ENCODE data around the gene VRK1. TPM values are rescaled to one million over a fixed set of nuclear protein-coding genes. Genes with fewer than 3 reads are reported as not detected.

The VRK1 gene
- polyA plus RNA-seq, 1 of the 3 experiments (the other 2 are of a cell fraction) = 9.1 TPM

- no peak for TF ChIP-seq YY1 (IDR thresholded peaks at IDR 0.05; ENCODE audit: low read depth)
Measured at GRCh38 chr14:96928779-96929380, 131.7 kb downstream of the VRK1 start (continued).

GRCh38 chr14:96929950-96930349 lies 132.8 kb downstream of the VRK1 start:
- ChIA-PET POLR2A (no interaction called here), CTCF (no interaction called here)
- no peak for TF ChIP-seq TEAD4 (IDR thresholded peaks at IDR 0.05; ENCODE audit: borderline replicate concordance, insufficient read depth)
- no peak for TF ChIP-seq SIN3A (IDR thresholded peaks at IDR 0.05; ENCODE audit: borderline replicate concordance, low read depth, low read length)
- no peak for TF ChIP-seq MAX (IDR thresholded peaks at IDR 0.05; ENCODE audit: low read depth)
- no peak for TF ChIP-seq MXI1 (IDR thresholded peaks at IDR 0.05; ENCODE audit: low read depth, low read length)
- TF ChIP-seq EP300 (IDR thresholded peaks at IDR 0.05; ENCODE audit: borderline replicate concordance in 1 of 2, low read depth in 1 of 2, low read length in 1 of 2) = no peak
- no peak for TF ChIP-seq POLR2AphosphoS5 (IDR thresholded peaks at IDR 0.05; ENCODE audit: low read depth, low read length)
- TF ChIP-seq, protein P1, sequence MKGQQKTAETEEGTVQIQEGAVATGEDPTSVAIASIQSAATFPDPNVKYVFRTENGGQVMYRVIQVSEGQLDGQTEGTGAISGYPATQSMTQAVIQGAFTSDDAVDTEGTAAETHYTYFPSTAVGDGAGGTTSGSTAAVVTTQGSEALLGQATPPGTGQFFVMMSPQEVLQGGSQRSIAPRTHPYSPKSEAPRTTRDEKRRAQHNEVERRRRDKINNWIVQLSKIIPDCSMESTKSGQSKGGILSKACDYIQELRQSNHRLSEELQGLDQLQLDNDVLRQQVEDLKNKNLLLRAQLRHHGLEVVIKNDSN (IDR thresholded peaks at IDR 0.05; ENCODE audit: borderline replicate concordance, low read depth) = no peak
- TF ChIP-seq RFX5 (IDR thresholded peaks at IDR 0.05; ENCODE audit: low read length) = no peak
- no peak for TF ChIP-seq CHD2 (IDR thresholded peaks at IDR 0.05; ENCODE audit: low read length, partially characterized antibody)
- TF ChIP-seq FOXJ3 (CRISPR knock-in tag; IDR thresholded peaks at IDR 0.05) = no peak
- TF ChIP-seq YY1 (IDR thresholded peaks at IDR 0.05; ENCODE audit: low read depth) = no peak
- no peak for TF ChIP-seq RXRA (IDR thresholded peaks at IDR 0.05; ENCODE audit: borderline replicate concordance, low read depth)
- TF ChIP-seq, protein P2, sequence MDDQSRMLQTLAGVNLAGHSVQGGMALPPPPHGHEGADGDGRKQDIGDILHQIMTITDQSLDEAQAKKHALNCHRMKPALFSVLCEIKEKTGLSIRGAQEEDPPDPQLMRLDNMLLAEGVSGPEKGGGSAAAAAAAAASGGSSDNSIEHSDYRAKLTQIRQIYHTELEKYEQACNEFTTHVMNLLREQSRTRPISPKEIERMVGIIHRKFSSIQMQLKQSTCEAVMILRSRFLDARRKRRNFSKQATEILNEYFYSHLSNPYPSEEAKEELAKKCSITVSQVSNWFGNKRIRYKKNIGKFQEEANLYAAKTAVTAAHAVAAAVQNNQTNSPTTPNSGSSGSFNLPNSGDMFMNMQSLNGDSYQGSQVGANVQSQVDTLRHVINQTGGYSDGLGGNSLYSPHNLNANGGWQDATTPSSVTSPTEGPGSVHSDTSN (IDR thresholded peaks at IDR 0.05) = no peak
- TF ChIP-seq RAD21 (IDR thresholded peaks at IDR 0.05; ENCODE audit: low read length) = no peak
- TF ChIP-seq GATA2 (CRISPR knock-in tag; IDR thresholded peaks at IDR 0.05) = no peak
- Histone ChIP-seq H3K27ac (ENCODE audit: low read depth in 2 of 2, low read length in 1 of 2) (no peak overlapping the region), H4K20me1 (ENCODE audit: insufficient read depth) (no peaks in the 10 kb centered on the region), H3K9ac (no peak overlapping the region), H3K36me3 (replicated peaks in 1 of 2; ENCODE audit: control insufficient read depth in 1 of 2, insufficient read depth in 2 of 2, low read length in 1 of 2) (no peaks in the 10 kb centered on the region), H2AFZ (ENCODE audit: low read depth) (no peak overlapping the region), H3K27me3 (ENCODE audit: insufficient read depth) (no peaks in the 10 kb centered on the region), H3K9me2 (no peaks in the 10 kb centered on the region), H3K9me3 (no peaks in the 10 kb centered on the region), H3K79me2 (ENCODE audit: insufficient read depth) (no peaks in the 10 kb centered on the region), H3F3A (replicated peaks; ENCODE audit: insufficient read depth) (no peaks in the 10 kb centered on the region), H3K4me2 (no peak overlapping the region), H3K4me1 (ENCODE audit: control insufficient read depth in 1 of 2, insufficient read depth in 2 of 2, low read depth in 1 of 2, low read length in 1 of 2) (peaks cover 0 to 7% of the 10 kb centered on the region in 2 experiments; a peak in 1 of 4 replicates), H3K4me3 (ENCODE audit: low read depth in 2 of 2, low read length in 1 of 2) (no peak overlapping the region)
- WGBS (ENCODE audit: low lambda C conversion rate) = 67% methylated on average over 10 of the region's 10 CpGs
- DNase-seq = no peak

All from SK-N-SH (cell line).